Stimulated activated CD8-positive, alpha-beta memory T cell treated with anti-CD3 and anti-CD28 coated beads, Interleukin-2, amount 100 ng/mL, for 1 hour (primary cell): ENCODE data around the gene RRAGC.
"Not testable (repeated sequence)": the region's sequence is repeated elsewhere in the genome, so short reads cannot be mapped to it uniquely, and the experiment has no call there.

Experiments
- DNase-seq, 2 donors: peaks; one replicate each; pipeline ENCODE4 v3.0.0-alpha.2; 2020; ENCODE audit warnings: low read depth in 2 of 2

Gene RRAGC

GRCh38 chr1:38817267-38818174 lies 42.1 kb downstream of the RRAGC start:
- DNase-seq, result no peak

GRCh38 chr1:38815903-38816627 lies 43.5 kb downstream of the RRAGC start:
- no peak for DNase-seq

GRCh38 chr1:38814984-38815464 lies 44.5 kb downstream of the RRAGC start:
- no peak for DNase-seq

GRCh38 chr1:38814444-38814983 lies 45.1 kb downstream of the RRAGC start:
- no peak for DNase-seq

- DNase-seq, result no peak
Measured at GRCh38 chr1:38812981-38813380, 46.6 kb downstream of the RRAGC start.

- DNase-seq, result not testable (repeated sequence)
Measured at GRCh38 chr1:38811466-38811865, 48.1 kb downstream of the RRAGC start.

GRCh38 chr1:38806090-38806489 lies 53.5 kb downstream of the RRAGC start:
- no peak for DNase-seq

GRCh38 chr1:38805036-38805435 lies 54.5 kb downstream of the RRAGC start:
- no peak for DNase-seq

- DNase-seq, result no peak
Measured at GRCh38 chr1:38804062-38804886, 55.3 kb downstream of the RRAGC start.

GRCh38 chr1:38803647-38804046 lies 55.9 kb downstream of the RRAGC start:
- DNase-seq, result no peak

GRCh38 chr1:38800720-38801671 lies 58.6 kb downstream of the RRAGC start:
- DNase-seq, result no peak

- DNase-seq, result no peak
Measured at GRCh38 chr1:38793299-38793698, 66.3 kb downstream of the RRAGC start.

GRCh38 chr1:38791892-38792291 lies 67.7 kb downstream of the RRAGC start:
- DNase-seq, result no peak

GRCh38 chr1:38791164-38791515 lies 68.4 kb downstream of the RRAGC start:
- no peak for DNase-seq

- DNase-seq, result no peak
Measured at GRCh38 chr1:38790422-38791163, 69.0 kb downstream of the RRAGC start.

GRCh38 chr1:38789498-38790169 lies 69.9 kb downstream of the RRAGC start:
- no peak for DNase-seq

- DNase-seq, result no peak
Measured at GRCh38 chr1:38788341-38789336, 70.9 kb downstream of the RRAGC start.
